ENCODE data around the gene HUNK. TPM values are rescaled to one million over a fixed set of nuclear protein-coding genes. Genes with fewer than 3 reads are reported as not detected.

Gene HUNK
- total RNA-seq, 1 experiment from 2014 or later: not detected

- Histone ChIP-seq H3K4me3 (no peak overlapping the region), H3K9me3 (ENCODE audit: insufficient read depth, low read depth) (no peaks in the 10 kb centered on the region), H3K9me2 (ENCODE audit: insufficient read depth) (no peaks in the 10 kb centered on the region), H3K27ac (no peak overlapping the region), H3K4me2 (no peak overlapping the region), H3F3A (ENCODE audit: insufficient read depth, low read depth) (no peaks in the 10 kb centered on the region), H3K4me1 (replicated peaks; ENCODE audit: insufficient read depth) (no peaks in the 10 kb centered on the region), H3K27me3 (ENCODE audit: insufficient read depth, low read depth) (peaks cover 10% of the 10 kb centered on the region; the same call in 1 of the 2 replicates), H3K79me2 (ENCODE audit: low read depth) (no peaks in the 10 kb centered on the region), H3K36me3 (ENCODE audit: low read depth) (no peaks in the 10 kb centered on the region), H4K20me1 (ENCODE audit: insufficient read depth) (no peaks in the 10 kb centered on the region), H2AFZ (no peak overlapping the region)
- DNase-seq: no peak
- ChIA-PET CTCF (no interaction called here), POLR2A (ENCODE audit: unreplicated experiment) (no interaction called here)
- intact Hi-C loops (cut with micrococcal nuclease; ENCODE audit: unreplicated experiment): no loop called here
- TF ChIP-seq CTCF (conservative IDR thresholded peaks at IDR 0.05): no peak
- no peak for TF ChIP-seq EZH2 (IDR thresholded peaks at IDR 0.05; ENCODE audit: low read depth)
- BruUV-seq (replicated peaks): no TSS peak
Measured at GRCh38 chr21:31844206-31844605, 28.6 kb upstream of the HUNK start.

DNA sequence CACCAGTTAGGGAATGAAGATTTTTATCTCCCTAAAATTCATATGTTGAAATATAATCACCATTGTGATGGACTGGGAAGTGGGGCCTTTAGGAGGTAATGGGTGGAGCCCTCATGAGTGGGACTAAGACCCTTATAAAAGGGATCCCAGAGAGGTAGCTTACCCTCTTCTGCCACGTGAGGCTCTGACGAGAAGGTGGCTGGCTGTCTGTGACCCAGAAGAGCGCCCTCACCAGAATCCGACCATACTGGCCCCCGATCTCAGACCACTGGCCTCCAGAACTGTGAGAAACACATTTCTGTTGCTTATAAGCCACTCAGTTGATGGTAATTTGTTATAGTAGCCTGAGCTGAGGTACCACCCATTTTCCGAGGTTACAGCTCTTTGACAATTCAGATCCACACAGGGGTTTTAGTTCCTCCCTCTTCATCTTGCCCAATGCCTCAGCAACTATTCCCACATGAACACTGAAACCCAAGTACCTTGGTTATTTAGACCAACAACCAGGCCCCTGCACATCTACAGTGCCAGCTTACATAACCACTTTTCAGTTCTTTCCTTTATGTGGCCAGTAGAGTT lies 27.6 kb upstream of the HUNK start:
- CTCF ChIA-PET: no interaction called here
- DNase-seq: no peak
- Histone ChIP-seq H3K27ac (no peak overlapping the region), H2AFZ (no peak overlapping the region), H3K9me2 (ENCODE audit: insufficient read depth) (no peaks in the 10 kb centered on the region), H4K20me1 (ENCODE audit: insufficient read depth) (no peaks in the 10 kb centered on the region), H3K4me2 (no peak overlapping the region), H3K4me1 (replicated peaks; ENCODE audit: insufficient read depth) (no peaks in the 10 kb centered on the region), H3K4me3 (no peak overlapping the region), H3K79me2 (ENCODE audit: low read depth) (no peaks in the 10 kb centered on the region), H3K27me3 (ENCODE audit: insufficient read depth, low read depth) (0 out of 2 replicates have a peak, but pooled peaks cover 10% of the 10 kb centered on the region), H3F3A (ENCODE audit: insufficient read depth, low read depth) (no peaks in the 10 kb centered on the region), H3K36me3 (ENCODE audit: low read depth) (no peaks in the 10 kb centered on the region), H3K9me3 (ENCODE audit: insufficient read depth, low read depth) (no peaks in the 10 kb centered on the region)
- BruUV-seq (replicated peaks): no TSS peak
- POLR2A ChIA-PET (ENCODE audit: unreplicated experiment): no interaction called here
- intact Hi-C loops (cut with micrococcal nuclease; ENCODE audit: unreplicated experiment): no loop called here
- no peak for TF ChIP-seq EZH2 (IDR thresholded peaks at IDR 0.05; ENCODE audit: low read depth)
- TF ChIP-seq CTCF (conservative IDR thresholded peaks at IDR 0.05): no peak

DNA sequence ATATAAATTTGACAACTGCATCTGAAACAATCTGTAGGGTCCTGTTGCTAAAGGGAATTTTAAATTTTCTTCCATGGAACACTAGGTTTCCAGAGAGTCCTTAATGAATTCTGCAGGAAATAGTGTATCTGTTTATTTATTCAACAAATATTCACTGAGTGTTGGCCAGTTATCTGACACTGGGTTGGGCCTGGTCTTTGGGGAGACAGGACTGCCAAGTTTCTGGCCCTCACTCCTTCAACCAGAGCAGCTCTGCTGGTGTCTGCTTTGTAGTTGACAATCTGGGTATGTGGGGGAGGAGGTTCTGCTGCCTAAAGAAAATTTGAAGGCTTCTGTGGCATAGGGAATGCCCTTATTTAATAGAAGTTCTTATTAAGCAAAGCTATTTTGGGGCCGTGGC lies 26.1 kb upstream of the HUNK start:
- Histone ChIP-seq H3K27ac (no peak overlapping the region), H4K20me1 (ENCODE audit: insufficient read depth) (no peaks in the 10 kb centered on the region), H3K4me1 (replicated peaks; ENCODE audit: insufficient read depth) (no peaks in the 10 kb centered on the region), H3K79me2 (ENCODE audit: low read depth) (no peaks in the 10 kb centered on the region), H3K27me3 (ENCODE audit: insufficient read depth, low read depth) (0 out of 2 replicates have a peak, but pooled peaks cover 10% of the 10 kb centered on the region), H3K4me2 (no peak overlapping the region), H3F3A (ENCODE audit: insufficient read depth, low read depth) (no peaks in the 10 kb centered on the region), H3K9me3 (ENCODE audit: insufficient read depth, low read depth) (no peaks in the 10 kb centered on the region), H2AFZ (no peak overlapping the region), H3K9me2 (ENCODE audit: insufficient read depth) (no peaks in the 10 kb centered on the region), H3K36me3 (ENCODE audit: low read depth) (no peaks in the 10 kb centered on the region), H3K4me3 (no peak overlapping the region)
- no TSS peak for BruUV-seq (replicated peaks)
- ChIA-PET POLR2A (ENCODE audit: unreplicated experiment) (no interaction called here), CTCF (no interaction called here)
- no peak for TF ChIP-seq EZH2 (IDR thresholded peaks at IDR 0.05; ENCODE audit: low read depth)
- TF ChIP-seq CTCF (conservative IDR thresholded peaks at IDR 0.05): no peak
- intact Hi-C loops (cut with micrococcal nuclease; ENCODE audit: unreplicated experiment): no loop called here
- no peak for DNase-seq

Data from PC-9 (cell line).